ENCODE measurements around the gene GPC1. TPM values are rescaled to one million over a fixed set of nuclear protein-coding genes. Genes with fewer than 3 reads are reported as not detected.

The GPC1 gene
- total RNA-seq, 1 donor from 2014 or later: 2.4 TPM

- DNase-seq (ENCODE audit: low read depth in 2 of 2): no peak
Observed at GRCh38 chr2:240396623-240397541, 38.6 kb upstream of the GPC1 start.

- no peak for DNase-seq (ENCODE audit: low read depth in 2 of 2)
Observed at GRCh38 chr2:240397542-240397916, 37.9 kb upstream of the GPC1 start.

GRCh38 chr2:240397924-240398645 is 37.4 kb upstream of the GPC1 start:
- DNase-seq (ENCODE audit: low read depth in 2 of 2): no peak

- no peak for DNase-seq (ENCODE audit: low read depth in 2 of 2)
Observed at GRCh38 chr2:240398661-240399267, 36.7 kb upstream of the GPC1 start.

GRCh38 chr2:240399419-240400324 is 35.8 kb upstream of the GPC1 start:
- DNase-seq (ENCODE audit: low read depth in 2 of 2): no peak

GRCh38 chr2:240400371-240401161 is 34.9 kb upstream of the GPC1 start:
- DNase-seq (ENCODE audit: low read depth in 2 of 2): no peak

- DNase-seq (ENCODE audit: low read depth in 2 of 2): no peak
Observed at GRCh38 chr2:240401308-240401707, 34.2 kb upstream of the GPC1 start.

GRCh38 chr2:240401781-240402551 is 33.5 kb upstream of the GPC1 start:
- no peak for DNase-seq (ENCODE audit: low read depth in 2 of 2)

- DNase-seq (ENCODE audit: low read depth in 2 of 2): no peak
Observed at GRCh38 chr2:240402566-240403272, 32.7 kb upstream of the GPC1 start.

GRCh38 chr2:240403396-240404104 is 31.9 kb upstream of the GPC1 start:
- peak in 1 of 2 donors; percentile 20 for DNase-seq (ENCODE audit: low read depth in 2 of 2)

GRCh38 chr2:240404174-240404852 is 31.1 kb upstream of the GPC1 start:
- no peak for DNase-seq (ENCODE audit: low read depth in 2 of 2)

GRCh38 chr2:240405133-240405532 is 30.3 kb upstream of the GPC1 start:
- no peak for DNase-seq (ENCODE audit: low read depth in 2 of 2)

GRCh38 chr2:240405684-240406313 is 29.7 kb upstream of the GPC1 start:
- DNase-seq (ENCODE audit: low read depth in 2 of 2): no peak

GRCh38 chr2:240407090-240407489 is 28.4 kb upstream of the GPC1 start:
- no peak for DNase-seq (ENCODE audit: low read depth in 2 of 2)

- no peak for DNase-seq (ENCODE audit: low read depth in 2 of 2)
Observed at GRCh38 chr2:240410004-240410403, 25.5 kb upstream of the GPC1 start.

GRCh38 chr2:240410808-240411207 is 24.7 kb upstream of the GPC1 start:
- no peak for DNase-seq (ENCODE audit: low read depth in 2 of 2)

Data from lung microvascular endothelial cell (primary cell).